Fibroblast of skin of right quadriceps (primary cell): ENCODE data around the gene SLC16A4.

ENCODE experiments used
- DNase-seq: peaks from one replicate; pipeline ENCODE4 v3.0.0-alpha.2; 2013

Gene SLC16A4

DNA sequence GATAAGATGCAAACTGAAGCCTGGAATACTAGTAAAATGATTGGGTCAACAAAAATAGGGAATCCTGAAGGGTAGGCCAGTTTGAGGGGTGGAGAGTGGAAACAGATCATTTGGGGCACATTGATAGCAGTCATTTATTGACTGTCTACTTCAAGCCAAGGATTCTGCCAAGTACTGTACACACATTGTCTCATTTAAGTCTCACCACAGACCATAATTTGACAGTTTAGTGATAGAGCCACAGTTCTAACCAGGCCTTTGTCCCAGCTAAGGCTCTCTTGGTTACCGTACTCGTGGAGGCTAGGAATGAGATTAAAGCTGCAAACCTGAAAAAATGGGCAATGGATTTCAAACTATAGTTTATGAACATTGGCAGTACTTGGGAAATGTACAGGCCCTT, 40.5 kb downstream of the SLC16A4 start:
- no peak for DNase-seq

- no peak for DNase-seq
Observed at GRCh38 chr1:110348771-110349170, 42.1 kb downstream of the SLC16A4 start.

GRCh38 chr1:110348050-110348449, 42.8 kb downstream of the SLC16A4 start:
- no peak for DNase-seq

DNA sequence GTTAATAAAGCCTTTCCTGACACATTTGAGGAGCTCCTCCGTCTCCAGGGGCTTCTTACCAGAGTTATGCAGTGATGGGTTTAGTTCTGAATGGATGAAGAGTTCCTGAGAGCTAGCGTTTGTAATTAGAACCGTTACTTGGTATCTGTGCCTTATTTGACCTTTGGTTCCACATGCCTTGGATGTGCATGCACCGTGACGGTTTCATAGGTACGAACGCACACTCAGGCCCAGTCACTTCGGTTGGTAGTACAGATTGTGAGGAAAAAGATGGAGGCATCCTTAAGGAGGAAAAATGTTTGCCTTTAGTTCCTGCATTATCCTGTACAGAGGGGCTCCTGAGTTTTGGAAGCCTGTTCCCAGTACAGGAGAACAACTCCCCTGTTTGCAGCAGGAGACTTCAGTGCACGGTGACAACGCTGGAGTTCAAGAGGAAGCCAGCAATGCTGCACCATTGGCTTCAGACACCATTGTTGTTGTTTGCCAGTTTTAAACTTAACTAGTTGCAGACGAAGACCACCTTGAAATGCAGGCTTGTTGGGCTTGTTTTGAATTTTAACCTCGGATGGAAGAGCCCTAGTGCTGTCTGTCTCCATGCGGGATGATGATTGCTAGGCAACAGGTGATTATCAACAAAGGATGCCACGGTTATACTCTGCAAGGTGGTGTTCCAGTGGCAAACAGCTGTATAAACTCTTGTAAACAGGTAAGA, 43.5 kb downstream of the SLC16A4 start:
- no peak for DNase-seq

GRCh38 chr1:110346690-110347089, 44.1 kb downstream of the SLC16A4 start:
- DNase-seq: no peak

- no peak for DNase-seq
Observed at GRCh38 chr1:110345480-110345879, 45.3 kb downstream of the SLC16A4 start.

- no peak for DNase-seq
Observed at GRCh38 chr1:110344152-110344551, 46.7 kb downstream of the SLC16A4 start.

GRCh38 chr1:110343249-110343648, 47.6 kb downstream of the SLC16A4 start:
- no peak for DNase-seq

DNA sequence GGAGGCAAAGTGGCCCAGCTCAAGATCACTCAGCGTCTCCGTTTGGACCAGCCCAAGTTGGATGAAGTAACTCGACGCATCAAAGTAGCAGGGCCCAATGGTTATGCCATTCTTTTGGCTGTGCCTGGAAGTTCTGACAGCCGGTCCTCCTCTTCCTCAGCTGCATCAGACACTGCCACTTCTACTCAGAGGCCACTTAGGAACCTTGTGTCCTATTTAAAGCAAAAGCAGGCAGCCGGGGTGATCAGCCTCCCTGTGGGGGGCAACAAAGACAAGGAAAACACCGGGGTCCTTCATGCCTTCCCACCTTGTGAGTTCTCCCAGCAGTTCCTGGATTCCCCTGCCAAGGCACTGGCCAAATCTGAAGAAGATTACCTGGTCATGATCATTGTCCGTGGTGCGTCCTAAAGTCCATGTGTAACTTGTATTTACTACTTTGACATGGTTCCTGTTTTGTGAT, 48.9 kb downstream of the SLC16A4 start:
- no peak for DNase-seq

DNA sequence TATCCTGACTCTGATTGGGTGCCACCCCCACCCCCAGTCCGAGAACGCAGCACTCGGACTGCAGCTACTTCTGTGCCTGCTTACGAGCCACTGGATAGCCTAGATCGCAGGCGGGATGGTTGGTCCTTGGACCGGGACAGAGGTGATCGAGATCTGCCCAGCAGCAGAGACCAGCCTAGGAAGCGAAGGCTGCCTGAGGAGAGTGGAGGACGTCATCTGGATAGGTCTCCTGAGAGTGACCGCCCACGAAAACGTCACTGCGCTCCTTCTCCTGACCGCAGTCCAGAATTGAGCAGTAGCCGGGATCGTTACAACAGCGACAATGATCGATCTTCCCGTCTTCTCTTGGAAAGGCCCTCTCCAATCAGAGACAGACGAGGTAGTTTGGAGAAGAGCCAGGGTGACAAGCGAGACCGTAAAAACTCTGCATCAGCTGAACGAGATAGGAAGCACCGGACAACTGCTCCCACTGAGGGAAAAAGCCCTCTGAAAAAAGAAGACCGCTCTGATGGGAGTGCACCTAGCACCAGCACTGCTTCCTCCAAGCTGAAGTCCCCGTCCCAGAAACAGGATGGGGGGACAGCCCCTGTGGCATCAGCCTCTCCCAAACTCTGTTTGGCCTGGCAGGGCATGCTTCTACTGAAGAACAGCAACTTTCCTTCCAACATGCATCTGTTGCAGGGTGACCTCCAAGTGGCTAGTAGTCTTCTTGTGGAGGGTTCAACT, 49.5 kb downstream of the SLC16A4 start:
- DNase-seq: no peak

GRCh38 chr1:110340207-110340468, 50.7 kb downstream of the SLC16A4 start:
- no peak for DNase-seq

GRCh38 chr1:110339407-110340206, 51.2 kb downstream of the SLC16A4 start:
- peak; percentile 36 for DNase-seq

DNA sequence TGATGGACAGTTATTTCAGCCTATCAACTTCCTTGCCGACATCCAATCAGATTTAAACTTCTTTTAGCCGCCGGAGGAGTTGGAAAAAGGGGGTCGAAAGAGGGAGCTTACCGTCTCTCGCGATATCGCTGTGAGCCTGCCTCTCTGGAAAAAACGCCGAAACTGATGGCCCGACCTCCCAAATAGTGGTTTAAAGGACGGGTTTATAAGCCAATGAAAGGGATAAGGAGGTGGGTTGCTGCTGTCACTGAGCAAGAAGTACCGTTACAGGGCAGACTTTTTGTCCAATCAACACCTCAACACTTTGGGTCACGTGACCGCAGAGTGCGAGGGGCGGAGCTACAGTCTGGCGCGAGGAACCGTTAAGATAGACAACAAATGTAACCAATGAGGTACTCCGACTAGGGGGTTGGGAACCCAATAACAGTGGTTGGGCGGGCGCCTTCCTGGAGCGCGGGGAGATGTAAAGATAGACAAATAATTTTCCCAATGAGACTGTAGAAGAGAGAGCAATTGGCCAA, 51.9 kb downstream of the SLC16A4 start, which contains the start of gene RBM15:
Gene RBM15 (plus strand): TSS at position 492 of the 521 bp plus-strand sequence. CDS start 29 bp downstream, at position 521.
- DNase-seq: peak; percentile 100

GRCh38 chr1:110338309-110338885, 52.4 kb downstream of the SLC16A4 start:
- no peak for DNase-seq

GRCh38 chr1:110337704-110338308, 53.0 kb downstream of the SLC16A4 start:
- no peak for DNase-seq

GRCh38 chr1:110336300-110337039, 54.4 kb downstream of the SLC16A4 start:
- DNase-seq: no peak

DNA sequence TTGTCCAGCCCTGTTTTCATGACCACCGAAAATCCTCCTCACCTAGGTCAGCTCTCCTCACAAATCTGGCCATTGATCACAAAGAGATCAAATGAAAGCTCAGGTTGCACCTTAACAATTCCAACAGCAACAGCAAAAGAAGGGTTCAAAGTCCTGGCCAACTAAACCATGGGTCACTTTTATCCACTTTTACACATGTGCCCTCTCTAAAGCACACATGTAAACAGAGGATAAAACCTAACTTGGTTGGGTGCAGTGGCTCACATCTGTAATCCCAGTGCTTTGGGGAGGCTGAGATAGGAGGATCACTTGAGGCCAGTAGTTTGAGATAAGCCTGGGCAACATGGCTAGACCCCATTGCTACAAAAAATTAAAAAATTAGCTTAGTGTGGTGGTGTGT, 55.6 kb downstream of the SLC16A4 start:
- no peak for DNase-seq

- DNase-seq: no peak
Observed at GRCh38 chr1:110328700-110329099, 62.1 kb downstream of the SLC16A4 start.

GRCh38 chr1:110328274-110328673, 62.6 kb downstream of the SLC16A4 start:
- no peak for DNase-seq

DNA sequence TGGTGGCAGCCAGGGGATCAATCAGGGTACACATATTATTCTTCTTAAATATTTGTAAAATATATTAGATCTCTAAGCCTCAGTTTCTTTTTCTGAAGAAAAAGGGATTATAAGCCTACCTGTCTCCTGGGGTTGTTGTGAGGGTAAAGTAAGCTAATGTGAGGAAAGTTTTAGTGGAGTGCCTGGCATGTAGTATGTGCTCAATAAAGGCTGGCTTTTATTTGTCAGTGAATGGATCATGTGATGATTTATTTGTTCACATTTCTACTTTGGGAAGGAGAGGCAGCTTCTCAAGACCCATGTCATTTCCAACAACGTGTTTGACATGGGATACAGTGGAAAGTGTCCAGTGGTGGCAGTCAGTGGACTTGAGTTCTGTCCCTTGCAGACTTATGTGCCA, 64.0 kb downstream of the SLC16A4 start:
- DNase-seq: no peak

GRCh38 chr1:110324667-110325066, 66.2 kb downstream of the SLC16A4 start:
- no peak for DNase-seq

DNA sequence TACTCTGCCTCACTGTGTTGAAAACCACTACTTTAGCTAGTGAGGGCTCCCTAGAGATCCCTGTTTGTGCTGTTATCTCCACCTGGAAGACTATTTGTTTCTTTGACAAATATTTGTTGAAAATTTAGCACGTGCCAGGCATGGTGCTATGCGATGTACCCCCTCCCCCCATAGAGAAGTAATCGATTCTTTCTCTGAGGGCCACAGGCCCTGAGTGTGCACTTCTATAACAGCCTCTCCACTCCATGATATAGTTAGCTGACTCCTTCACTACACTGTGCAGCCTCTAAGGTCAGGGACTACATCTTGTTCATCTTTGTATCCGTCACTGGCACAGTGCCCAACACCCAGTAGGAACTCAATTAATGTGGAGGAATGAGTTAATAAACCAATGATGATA, 69.0 kb downstream of the SLC16A4 start:
- no peak for DNase-seq
